NCI-H2196 treated with DMSO at 0.1 percent for 48 hours (cell line): Measurements from ENCODE around the gene ALPL.

Experiments used
- DNase-seq: peaks from one replicate; lab custom pipeline; 2025; ENCODE audit not compliant: unreplicated experiment; lab: John Stamatoyannopoulos, UW

The ALPL gene

GRCh38 chr1:21617126-21617738 lies 108.0 kb downstream of the ALPL start:
- no peak for DNase-seq

- DNase-seq = no peak
Observed at GRCh38 chr1:21618059-21618458, 108.8 kb downstream of the ALPL start.

- DNase-seq = no peak
Observed at GRCh38 chr1:21618561-21619374, 109.5 kb downstream of the ALPL start.

- no peak for DNase-seq
Observed at GRCh38 chr1:21619375-21619947, 110.2 kb downstream of the ALPL start.

GRCh38 chr1:21620011-21620410 lies 110.8 kb downstream of the ALPL start:
- no peak for DNase-seq

GRCh38 chr1:21620496-21620895 lies 111.3 kb downstream of the ALPL start:
- no peak for DNase-seq

GRCh38 chr1:21621051-21621450 lies 111.8 kb downstream of the ALPL start:
- DNase-seq = no peak

- DNase-seq = no peak
Observed at GRCh38 chr1:21621761-21622436, 112.7 kb downstream of the ALPL start.

GRCh38 chr1:21622466-21623315 lies 113.5 kb downstream of the ALPL start:
- DNase-seq = no peak

GRCh38 chr1:21623410-21623961 lies 114.3 kb downstream of the ALPL start:
- DNase-seq = peak; percentile 61

- DNase-seq = peak; percentile 54
Observed at GRCh38 chr1:21624571-21625389, 115.6 kb downstream of the ALPL start.

GRCh38 chr1:21625390-21626190 lies 116.4 kb downstream of the ALPL start:
- DNase-seq = peak; percentile 27

- DNase-seq = no peak
Observed at GRCh38 chr1:21626921-21627339, 117.7 kb downstream of the ALPL start.
